ENCODE data around the gene PTPN6. TPM values are rescaled to one million over a fixed set of nuclear protein-coding genes. Genes with fewer than 3 reads are reported as not detected.

Gene PTPN6
- total RNA-seq, 1 donor from 2014 or later: 1.5 TPM

GRCh38 chr12:6965026-6965661, 14.0 kb downstream of the PTPN6 start:
- DNase-seq (ENCODE audit: low read depth): peak; percentile 91

- no peak for DNase-seq (ENCODE audit: low read depth)
Observed at GRCh38 chr12:6965714-6966113, 14.6 kb downstream of the PTPN6 start.

- no peak for DNase-seq (ENCODE audit: low read depth)
Observed at GRCh38 chr12:6966351-6966750, 15.2 kb downstream of the PTPN6 start.

GRCh38 chr12:6967651-6968100, 16.5 kb downstream of the PTPN6 start:
- DNase-seq (ENCODE audit: low read depth): no peak

GRCh38 chr12:6968426-6968825, 17.3 kb downstream of the PTPN6 start:
- no peak for DNase-seq (ENCODE audit: low read depth)

GRCh38 chr12:6970096-6970527, 19.0 kb downstream of the PTPN6 start:
- no peak for DNase-seq (ENCODE audit: low read depth)

GRCh38 chr12:6974180-6974579, 23.0 kb downstream of the PTPN6 start:
- no peak for DNase-seq (ENCODE audit: low read depth)

- DNase-seq (ENCODE audit: low read depth): no peak
Observed at GRCh38 chr12:6975297-6976032, 24.3 kb downstream of the PTPN6 start.

GRCh38 chr12:6977653-6978052, 26.5 kb downstream of the PTPN6 start:
- DNase-seq (ENCODE audit: low read depth): no peak

GRCh38 chr12:6978188-6978587, 27.0 kb downstream of the PTPN6 start:
- DNase-seq (ENCODE audit: low read depth): no peak

- DNase-seq (ENCODE audit: low read depth): no peak
Observed at GRCh38 chr12:6978611-6979011, 27.5 kb downstream of the PTPN6 start.

GRCh38 chr12:6979021-6979420, 27.9 kb downstream of the PTPN6 start:
- no peak for DNase-seq (ENCODE audit: low read depth)

- no peak for DNase-seq (ENCODE audit: low read depth)
Observed at GRCh38 chr12:6979453-6979852, 28.3 kb downstream of the PTPN6 start.

- no peak for DNase-seq (ENCODE audit: low read depth)
Observed at GRCh38 chr12:6980075-6980474, 28.9 kb downstream of the PTPN6 start.

GRCh38 chr12:6980740-6981139, 29.6 kb downstream of the PTPN6 start:
- no peak for DNase-seq (ENCODE audit: low read depth)

- no peak for DNase-seq (ENCODE audit: low read depth)
Observed at GRCh38 chr12:6981152-6982052, 30.2 kb downstream of the PTPN6 start.

GRCh38 chr12:6982532-6982931, 31.4 kb downstream of the PTPN6 start:
- DNase-seq (ENCODE audit: low read depth): no peak

GRCh38 chr12:6987956-6988553, 36.9 kb downstream of the PTPN6 start:
- no peak for DNase-seq (ENCODE audit: low read depth)

- peak; percentile 90 for DNase-seq (ENCODE audit: low read depth)
Observed at GRCh38 chr12:6996040-6996441, 44.9 kb downstream of the PTPN6 start.

- DNase-seq (ENCODE audit: low read depth): peak; percentile 84
Observed at GRCh38 chr12:6998715-6999451, 47.7 kb downstream of the PTPN6 start.

All from myocyte (in vitro differentiated cells).